PFSK-1 (cell line): Measurements from ENCODE around the gene AHDC1.

Experiments
- FOXP2 ChIP-seq: optimal IDR thresholded peaks from 2 replicates; pipeline ENCODE3; 2011; ENCODE audit warnings: borderline replicate concordance, control low read depth, inconsistent platforms; ENCODE audit not compliant: insufficient read depth; ENCODE audit errors: extremely low read length, extremely low read depth
- POLR2AphosphoS5 ChIP-seq: IDR thresholded peaks from 2 replicates; pipeline ENCODE4 v1.6.1; 2012; ENCODE audit warnings: low read depth, mild to moderate bottlenecking, control low read depth, low read length, moderate library complexity
- REST ChIP-seq, 2 experiments: IDR thresholded peaks; 2 replicates each; pipeline versions ENCODE4 v1.6.1 to v1.8.0; 2011 to 2012; ENCODE audit warnings: low read depth in 2 of 2, low read length in 2 of 2, control low read depth in 1 of 2, inconsistent platforms in 1 of 2, mild to moderate bottlenecking in 1 of 2, moderate library complexity in 1 of 2; ENCODE audit not compliant: insufficient read depth in 1 of 2
- SIN3A ChIP-seq: IDR thresholded peaks from 2 replicates; pipeline ENCODE4 v1.6.1; 2012; ENCODE audit warnings: mild to moderate bottlenecking, low read length, moderate library complexity, borderline replicate concordance; ENCODE audit not compliant: insufficient read depth
- TAF1 ChIP-seq: IDR thresholded peaks from 2 replicates; pipeline ENCODE4 v1.6.1; 2012; ENCODE audit warnings: low read length, control low read depth, borderline replicate concordance; ENCODE audit not compliant: insufficient read depth

DNA sequence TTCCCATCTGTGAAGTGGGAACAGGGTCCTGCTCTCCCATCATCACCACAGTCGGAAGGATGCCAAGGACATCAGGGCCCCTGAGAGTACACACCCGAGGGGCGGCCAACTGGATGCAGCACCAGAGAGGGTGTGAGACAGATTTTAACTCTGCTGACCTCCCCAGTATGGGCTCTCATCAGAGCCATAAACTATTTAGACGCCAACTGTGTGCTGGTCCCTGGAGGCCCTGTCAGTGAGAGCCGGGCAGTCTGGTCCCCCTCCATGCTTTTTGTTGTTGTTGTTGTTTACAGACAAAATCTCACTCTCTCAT is 29.3 kb upstream of the AHDC1 start:
- no peak for TF ChIP-seq SIN3A
- TF ChIP-seq TAF1, result no peak
- TF ChIP-seq REST (IDR thresholded peaks at IDR 0.05; ENCODE audit: insufficient read depth in 1 of 2, low read depth in 2 of 2, low read length in 2 of 2), result no peak
- TF ChIP-seq POLR2AphosphoS5, result no peak
- no peak for TF ChIP-seq FOXP2
